WTC11 (cell line): Measurements from ENCODE around the gene GOSR2.

Experiments
- NFATC4 ChIP-seq: fragments of 250-450 bp; sonication (Bioruptor Pico); IDR thresholded peaks from 2 replicates; pipeline ENCODE4 v1.9.0; 2021; ENCODE audit warnings: mild to moderate bottlenecking
- RELA ChIP-seq: sonication (generic); formaldehyde crosslinking; IDR thresholded peaks from 2 replicates; pipeline ENCODE4 v1.8.1; 2022; ENCODE audit warnings: missing genetic modification reagents, mild to moderate bottlenecking, borderline replicate concordance
- ZNF423 ChIP-seq: fragments of 250-450 bp; sonication (Bioruptor Pico); IDR thresholded peaks from 2 replicates; pipeline ENCODE4 v2.1.2; 2022; ENCODE audit warnings: mild to moderate bottlenecking, moderate library complexity
- TF ChIP-seq, protein P1 (sequence below): sonication (generic); formaldehyde crosslinking; IDR thresholded peaks from 2 replicates; pipeline ENCODE4 v1.8.1; 2023; ENCODE audit warnings: mild to moderate bottlenecking, missing genetic modification reagents
- TF ChIP-seq, protein P2 (sequence below): sonication (generic); formaldehyde crosslinking; conservative IDR thresholded peaks from 2 replicates; pipeline ENCODE4 v1.8.1; 2022; ENCODE audit warnings: mild to moderate bottlenecking, missing genetic modification reagents

DNA sequence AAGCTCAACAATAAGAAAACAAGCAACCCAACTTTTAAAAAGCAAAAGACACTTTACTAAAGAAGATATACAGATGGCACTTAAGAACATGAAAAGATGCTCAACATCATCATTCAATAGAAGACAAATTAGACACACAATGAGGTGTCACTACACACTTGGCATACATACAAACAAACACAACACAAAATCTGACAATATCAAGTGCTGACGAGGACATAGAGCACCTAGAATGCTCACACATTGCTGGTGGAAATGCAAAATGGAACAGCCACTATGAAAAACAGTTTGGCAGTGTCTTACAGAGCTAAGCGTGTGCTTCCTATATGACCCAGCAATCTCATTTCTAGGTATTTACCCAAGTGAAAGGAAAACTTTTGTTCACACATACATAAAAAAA, 37.2 kb downstream of the GOSR2 start:
- no peak for TF ChIP-seq RELA (CRISPR knock-in tag)
- no peak for TF ChIP-seq NFATC4 (CRISPR knock-in tag)
- TF ChIP-seq, protein P1, sequence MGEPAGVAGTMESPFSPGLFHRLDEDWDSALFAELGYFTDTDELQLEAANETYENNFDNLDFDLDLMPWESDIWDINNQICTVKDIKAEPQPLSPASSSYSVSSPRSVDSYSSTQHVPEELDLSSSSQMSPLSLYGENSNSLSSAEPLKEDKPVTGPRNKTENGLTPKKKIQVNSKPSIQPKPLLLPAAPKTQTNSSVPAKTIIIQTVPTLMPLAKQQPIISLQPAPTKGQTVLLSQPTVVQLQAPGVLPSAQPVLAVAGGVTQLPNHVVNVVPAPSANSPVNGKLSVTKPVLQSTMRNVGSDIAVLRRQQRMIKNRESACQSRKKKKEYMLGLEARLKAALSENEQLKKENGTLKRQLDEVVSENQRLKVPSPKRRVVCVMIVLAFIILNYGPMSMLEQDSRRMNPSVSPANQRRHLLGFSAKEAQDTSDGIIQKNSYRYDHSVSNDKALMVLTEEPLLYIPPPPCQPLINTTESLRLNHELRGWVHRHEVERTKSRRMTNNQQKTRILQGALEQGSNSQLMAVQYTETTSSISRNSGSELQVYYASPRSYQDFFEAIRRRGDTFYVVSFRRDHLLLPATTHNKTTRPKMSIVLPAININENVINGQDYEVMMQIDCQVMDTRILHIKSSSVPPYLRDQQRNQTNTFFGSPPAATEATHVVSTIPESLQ (CRISPR knock-in tag) = no peak
- no peak for TF ChIP-seq ZNF423
- TF ChIP-seq, protein P2, sequence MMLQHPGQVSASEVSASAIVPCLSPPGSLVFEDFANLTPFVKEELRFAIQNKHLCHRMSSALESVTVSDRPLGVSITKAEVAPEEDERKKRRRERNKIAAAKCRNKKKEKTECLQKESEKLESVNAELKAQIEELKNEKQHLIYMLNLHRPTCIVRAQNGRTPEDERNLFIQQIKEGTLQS (CRISPR knock-in tag) = no peak
